SKM-1 (cell line): Measurements from ENCODE around the gene RGS7.
"Not testable (repeated sequence)": the region's sequence is repeated elsewhere in the genome, so short reads cannot be mapped to it uniquely, and the experiment has no call there.

Experiments
- DNase-seq: peaks from one replicate; lab custom pipeline; 2025; ENCODE audit not compliant: unreplicated experiment; lab: John Stamatoyannopoulos, UW

The RGS7 gene

GRCh38 chr1:241332037-241332409 lies 25.0 kb downstream of the RGS7 start:
- no peak for DNase-seq

GRCh38 chr1:241331328-241332036 lies 25.5 kb downstream of the RGS7 start:
- no peak for DNase-seq

DNA sequence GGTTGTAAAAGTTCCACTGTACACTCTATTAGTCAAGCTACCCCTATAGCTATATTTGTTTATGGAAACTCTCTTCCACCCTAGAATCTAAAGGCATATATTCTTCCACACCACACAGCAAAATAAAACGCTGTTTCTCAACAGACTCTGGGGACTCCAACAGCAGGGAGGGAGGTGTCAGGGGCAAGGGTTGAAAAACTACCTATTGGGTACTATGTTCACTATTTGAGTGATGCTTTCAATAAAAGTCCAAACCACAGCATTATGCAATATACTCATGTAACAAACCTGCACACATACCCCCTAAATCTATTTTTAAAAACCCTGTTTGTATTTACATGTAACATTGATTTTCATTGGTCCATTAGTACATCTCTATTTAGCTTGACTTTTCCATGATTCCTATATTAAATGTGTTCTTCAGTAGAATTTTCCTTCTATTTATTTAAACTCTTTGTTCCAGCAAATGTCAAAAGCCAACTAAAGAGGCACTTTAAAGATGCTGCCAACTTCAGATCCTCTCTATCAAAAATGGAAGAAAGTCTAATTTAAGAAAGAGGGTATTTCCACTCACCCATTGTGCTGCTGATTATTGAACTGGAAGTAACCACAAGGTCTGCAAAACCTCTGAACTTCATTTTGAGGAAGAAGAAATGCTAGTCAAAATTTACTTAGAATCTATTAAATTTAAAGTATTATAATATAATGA lies 26.2 kb downstream of the RGS7 start:
- DNase-seq, result no peak

- no peak for DNase-seq
Observed at GRCh38 chr1:241325456-241325855, 31.5 kb downstream of the RGS7 start.

DNA sequence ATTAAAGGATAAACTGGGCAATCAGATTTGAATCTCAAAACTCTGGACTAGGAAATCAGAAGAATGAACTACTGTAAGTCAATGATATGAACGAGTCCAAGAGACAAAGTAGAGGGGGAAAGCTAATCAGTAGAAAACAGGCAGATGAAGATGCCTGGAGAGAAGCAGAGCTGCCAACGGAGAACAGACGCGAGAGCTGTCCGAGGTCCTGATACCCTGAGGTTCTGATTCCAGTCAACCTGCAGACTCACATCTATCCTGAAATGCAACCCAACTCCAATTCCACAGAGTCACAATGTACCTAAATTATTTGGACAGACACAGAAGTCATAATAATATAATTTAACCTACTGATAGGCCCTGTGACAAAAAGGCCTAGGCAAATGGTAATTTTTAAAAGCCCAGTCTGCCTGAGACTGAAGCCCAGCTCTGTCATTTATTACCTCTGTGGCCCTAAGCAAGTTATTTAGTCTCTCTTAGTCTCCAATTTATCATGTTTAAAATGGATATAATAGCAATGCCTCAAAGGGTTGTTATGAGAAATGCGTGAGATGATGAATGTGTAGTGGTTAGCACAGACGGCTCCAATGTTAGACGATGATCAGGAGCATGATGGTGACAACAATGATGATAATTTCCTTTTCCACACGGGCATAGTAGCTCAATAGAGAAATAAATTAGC lies 33.4 kb downstream of the RGS7 start:
- DNase-seq, result no peak

DNA sequence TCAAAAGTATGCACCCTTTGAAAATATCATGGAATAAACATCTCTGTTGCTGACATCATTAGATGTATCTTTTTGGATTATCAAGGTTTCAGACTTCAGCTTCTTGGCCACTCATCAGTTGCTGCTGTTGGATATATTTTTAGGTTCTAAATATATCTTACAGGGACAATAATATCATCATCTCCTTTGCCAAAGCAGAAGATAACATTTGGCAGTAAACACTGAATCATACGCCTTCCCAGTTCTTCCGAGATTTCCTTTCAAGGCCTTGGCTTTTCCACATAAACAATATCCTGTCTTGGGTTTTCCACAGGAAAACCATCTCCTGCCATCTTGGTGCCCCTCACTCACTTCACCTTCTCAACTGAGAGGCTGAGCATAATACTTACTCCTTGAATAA lies 39.3 kb downstream of the RGS7 start:
- no peak for DNase-seq

DNA sequence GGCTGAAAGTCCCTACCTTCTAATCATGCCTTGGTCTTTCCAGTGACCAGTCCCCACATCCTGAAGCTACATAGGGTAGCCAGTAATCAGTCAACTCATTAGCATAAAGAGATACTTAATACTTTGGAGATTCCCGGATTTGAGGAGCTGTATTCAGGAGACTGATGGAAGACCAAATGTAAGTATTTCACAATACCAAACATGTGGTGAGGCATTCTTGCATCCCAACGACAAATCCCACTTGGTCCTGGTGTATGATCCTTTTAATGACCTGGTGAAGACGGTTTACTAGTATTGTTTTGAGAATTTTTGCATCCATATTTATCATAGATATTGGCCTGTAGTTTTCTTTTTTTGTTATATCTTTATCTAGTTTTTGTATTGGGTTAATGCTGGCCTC lies 40.6 kb downstream of the RGS7 start:
- no peak for DNase-seq

DNA sequence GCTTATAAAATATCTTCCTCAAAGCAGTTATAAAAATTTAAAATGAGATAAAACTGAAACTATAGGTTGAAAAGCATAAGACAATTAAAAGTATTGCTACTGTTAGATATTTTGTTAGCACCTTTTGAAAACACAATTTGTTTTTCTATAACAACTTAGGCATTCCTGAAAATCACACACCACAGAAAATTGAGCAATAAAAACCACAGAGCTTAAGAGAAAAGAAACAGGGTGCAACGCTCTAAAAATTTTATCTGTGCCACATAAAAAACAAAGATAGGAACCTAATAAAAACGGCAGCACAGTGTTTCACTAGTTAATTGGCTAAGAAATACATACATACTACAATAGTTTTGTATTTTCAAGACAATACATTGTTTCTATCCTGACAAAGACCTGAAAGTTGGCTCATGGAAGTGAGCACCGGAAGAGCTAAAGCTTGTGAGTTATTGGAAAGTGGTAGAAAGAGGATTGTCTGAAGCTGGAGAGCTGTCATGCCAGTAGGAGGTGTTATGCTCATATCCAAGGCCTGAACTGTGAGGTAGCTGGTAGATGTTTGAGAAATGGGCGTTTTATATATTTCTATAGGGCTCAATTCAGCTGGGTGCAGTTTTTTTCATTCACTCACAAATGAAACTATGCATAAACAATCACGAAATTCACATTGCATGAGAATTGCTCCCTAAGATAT lies 45.8 kb downstream of the RGS7 start:
- no peak for DNase-seq

DNA sequence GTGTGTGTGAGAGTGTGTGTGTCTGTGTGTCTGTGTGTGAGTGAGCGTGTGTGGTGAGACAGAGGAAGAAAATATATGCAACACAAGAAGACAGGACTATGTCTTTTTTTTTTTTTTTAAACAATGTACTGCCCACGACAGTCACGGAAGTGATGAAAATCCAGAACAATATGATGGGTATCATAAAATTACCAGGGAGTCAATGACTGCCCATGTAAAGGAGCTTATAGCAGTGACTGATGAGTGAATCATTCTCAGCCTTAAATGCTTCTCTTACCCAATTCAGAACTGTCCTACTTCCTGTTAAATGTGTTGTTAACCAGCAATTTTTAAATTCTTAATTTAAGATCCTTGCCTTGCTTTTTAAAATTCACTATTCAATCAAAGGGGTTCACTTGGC lies 46.6 kb downstream of the RGS7 start:
- no peak for DNase-seq

DNA sequence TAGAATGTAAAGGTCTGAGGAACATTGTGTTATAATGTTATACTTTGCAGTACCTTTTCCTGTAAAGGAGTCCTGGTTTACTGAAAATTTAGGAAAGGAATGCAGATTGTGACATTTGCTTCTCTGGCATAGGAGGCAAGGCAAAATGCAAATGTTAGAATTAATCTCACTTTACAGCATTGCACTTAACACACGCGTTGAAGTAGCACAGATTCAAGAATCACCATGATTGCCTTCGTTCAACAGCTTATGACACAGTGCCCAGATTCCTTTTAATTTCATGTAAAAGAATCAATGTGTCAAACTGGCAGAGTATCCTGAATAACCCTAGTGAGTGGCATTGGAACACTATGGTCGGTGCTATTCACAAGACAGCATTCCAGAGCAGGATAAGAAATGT lies 47.4 kb downstream of the RGS7 start:
- no peak for DNase-seq

GRCh38 chr1:241308471-241308870 lies 48.5 kb downstream of the RGS7 start:
- DNase-seq, result no peak

- no peak for DNase-seq
Observed at GRCh38 chr1:241308011-241308410, 49.0 kb downstream of the RGS7 start.

DNA sequence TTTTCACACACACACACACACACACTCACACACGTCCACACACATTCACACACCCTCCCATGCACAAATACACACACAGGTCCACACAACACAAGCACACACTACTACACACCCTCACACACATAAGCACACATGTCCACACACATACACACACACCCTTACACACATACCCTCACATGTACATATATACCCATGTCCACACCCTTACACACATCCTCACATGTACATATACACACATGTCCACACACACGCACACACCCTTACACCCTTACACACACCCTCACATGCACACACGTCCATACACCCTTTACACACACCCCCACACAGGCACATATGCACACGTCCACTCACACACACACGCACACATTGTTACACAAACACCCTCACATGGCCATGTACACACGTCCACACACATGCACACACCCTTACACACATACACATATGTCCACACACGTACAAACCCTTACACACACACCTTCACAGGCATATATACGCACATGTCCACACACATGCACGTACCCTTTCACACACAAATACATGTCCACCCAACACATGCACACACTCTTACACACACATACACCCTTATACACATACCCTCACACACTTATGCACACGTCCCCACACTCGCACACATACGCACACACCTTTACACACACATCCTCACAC lies 50.7 kb downstream of the RGS7 start:
- no peak for DNase-seq

DNA sequence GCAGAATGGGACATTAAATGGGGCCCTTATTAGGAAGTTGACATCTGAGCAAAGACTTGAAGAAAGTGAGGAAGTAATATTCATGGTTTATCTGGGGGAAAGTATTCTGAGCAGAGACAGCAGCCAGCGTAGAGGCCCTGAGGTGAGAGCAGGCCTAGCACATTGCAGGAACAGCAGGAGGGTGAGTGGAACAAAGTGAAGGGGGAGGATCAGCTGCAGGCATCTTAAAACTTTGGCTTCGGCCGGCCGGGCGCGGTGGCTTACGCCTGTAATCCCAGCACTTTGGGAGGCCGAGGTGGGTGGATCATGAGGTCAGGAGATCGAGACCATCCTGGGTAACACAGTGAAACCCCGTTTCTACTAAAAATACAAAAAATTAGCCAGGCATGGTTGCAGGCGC lies 55.0 kb downstream of the RGS7 start:
- DNase-seq, result not testable (repeated sequence)

DNA sequence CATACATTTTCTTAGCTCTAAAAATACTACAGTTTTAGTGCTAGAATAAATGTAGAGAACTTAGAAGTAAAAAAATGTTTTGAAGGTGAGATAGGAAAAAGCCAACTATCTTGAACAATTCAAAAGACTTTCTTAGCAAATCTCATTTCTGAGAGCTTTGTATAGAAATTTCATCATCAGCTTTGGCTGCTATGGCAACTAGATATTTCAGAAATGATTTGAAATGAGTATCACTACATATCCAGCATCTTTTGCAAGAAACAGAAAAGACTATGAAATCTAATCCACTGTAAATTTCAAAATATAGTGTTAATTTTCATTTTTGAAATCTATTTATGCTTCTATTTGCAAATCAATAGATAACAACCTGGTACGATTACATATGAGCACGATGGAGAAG lies 57.7 kb downstream of the RGS7 start:
- no peak for DNase-seq

DNA sequence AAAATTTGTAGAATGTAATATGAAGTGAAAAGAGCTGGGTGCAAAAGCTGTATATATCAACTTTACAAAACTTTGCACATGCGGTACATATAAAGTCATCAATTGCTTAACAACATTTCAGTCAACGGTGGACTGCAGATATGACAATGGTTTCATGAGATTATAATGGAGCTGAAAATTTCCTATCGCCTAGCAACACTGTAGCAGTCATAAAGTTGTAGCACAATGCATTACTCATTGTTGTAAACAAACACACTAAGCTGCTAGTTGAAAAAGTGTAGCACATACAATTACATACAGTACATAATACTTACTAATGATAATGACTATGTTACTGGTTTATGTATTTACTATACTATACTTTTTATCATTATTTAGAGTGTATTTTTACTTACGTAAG lies 64.0 kb downstream of the RGS7 start:
- no peak for DNase-seq

DNA sequence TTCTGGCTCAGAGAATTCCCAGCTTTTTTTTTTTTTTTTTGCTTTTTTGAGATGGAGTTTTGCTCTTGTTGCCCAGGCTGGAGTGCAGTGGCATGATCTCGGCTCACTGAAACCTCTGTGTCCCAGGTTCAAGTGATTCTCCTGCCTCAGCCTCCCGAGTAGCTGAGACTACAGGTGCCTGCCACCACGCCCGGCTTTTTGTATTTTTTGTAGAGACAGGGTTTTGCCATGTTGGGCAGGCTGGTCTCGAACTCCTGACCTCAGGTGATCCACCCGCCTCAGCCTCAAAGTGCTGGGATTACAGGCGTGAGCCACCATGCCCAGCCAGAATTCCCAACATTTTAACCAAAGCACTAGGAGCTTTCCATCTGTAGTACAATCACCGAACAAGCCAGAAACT lies 65.5 kb downstream of the RGS7 start:
- not testable (repeated sequence) for DNase-seq

DNA sequence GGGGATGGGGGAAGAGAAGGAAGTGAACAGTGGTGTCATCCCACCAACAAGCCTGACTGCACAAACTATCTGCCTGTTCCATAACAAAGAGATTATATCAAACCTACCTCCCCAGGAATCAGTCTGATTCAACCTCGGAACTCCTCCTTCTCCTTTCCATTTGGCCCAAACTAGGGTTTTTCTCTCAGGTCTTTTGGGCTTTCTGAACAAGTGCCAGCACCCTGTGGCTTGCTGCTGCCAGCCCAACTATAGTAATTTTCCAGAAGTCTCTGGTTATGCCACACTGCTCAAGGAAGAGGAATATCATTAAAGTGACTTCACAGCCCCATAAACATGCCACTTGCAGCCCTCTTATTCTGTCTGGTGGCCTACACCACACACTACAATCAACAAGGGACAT lies 70.5 kb downstream of the RGS7 start:
- DNase-seq, result no peak

- DNase-seq, result no peak
Observed at GRCh38 chr1:241276391-241276790, 80.6 kb downstream of the RGS7 start.

DNA sequence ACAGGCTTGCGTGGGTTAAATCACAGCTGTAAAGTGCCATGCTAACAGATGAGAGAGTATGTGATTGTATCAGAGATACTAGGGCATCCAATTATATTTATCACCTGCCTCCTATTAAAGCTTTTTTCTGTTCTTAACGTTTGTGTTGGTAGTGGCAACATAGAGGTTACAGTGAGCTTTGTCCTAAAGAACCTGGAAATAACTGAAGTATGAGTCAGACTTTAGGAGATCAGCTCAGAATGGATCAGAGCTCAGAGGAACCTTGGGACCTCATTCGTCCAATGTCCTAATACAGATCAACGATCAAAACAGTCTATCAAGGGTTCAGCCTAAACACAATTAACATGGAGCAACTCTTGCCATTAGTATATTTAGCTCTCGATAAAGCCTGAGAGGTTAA lies 81.0 kb downstream of the RGS7 start:
- no peak for DNase-seq

GRCh38 chr1:241275226-241275625 lies 81.8 kb downstream of the RGS7 start:
- DNase-seq, result no peak
